ENCODE data around the gene KDM4C.

DNA sequence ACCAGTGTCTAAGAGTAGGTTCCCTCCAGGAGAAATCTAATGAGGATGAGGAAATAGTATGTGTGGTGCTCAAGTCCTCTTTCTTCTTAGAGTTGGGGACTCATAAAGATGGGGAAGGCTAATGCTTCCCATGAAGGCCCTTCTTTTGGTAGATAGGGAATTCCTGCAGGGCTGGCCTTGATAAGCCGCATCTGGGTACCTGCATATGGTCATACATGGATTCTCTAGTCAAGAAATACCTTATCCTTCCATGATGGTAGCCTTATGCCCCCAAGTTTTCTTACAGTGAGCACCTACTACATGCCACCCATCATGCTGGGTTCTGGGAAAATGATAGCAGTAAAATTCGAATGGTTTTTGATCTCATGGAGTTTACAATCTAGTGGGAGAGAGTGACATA is 382.6 kb downstream of the KDM4C start:
- no peak for TF ChIP-seq CTCF (conservative IDR thresholded peaks at IDR 0.05; ENCODE audit: low read depth, low read length)
- no peak for TF ChIP-seq EZH2 (IDR thresholded peaks at IDR 0.05; ENCODE audit: borderline replicate concordance, low read depth, low read length, poor library complexity, severe bottlenecking)
